Right hindlimb (tissue), 1 donor: ENCODE data around the gene LRMDA.

Source experiments
- DNase-seq: peaks from one replicate; pipeline ENCODE4 v3.0.0-alpha.2; 2018

The LRMDA gene

DNA sequence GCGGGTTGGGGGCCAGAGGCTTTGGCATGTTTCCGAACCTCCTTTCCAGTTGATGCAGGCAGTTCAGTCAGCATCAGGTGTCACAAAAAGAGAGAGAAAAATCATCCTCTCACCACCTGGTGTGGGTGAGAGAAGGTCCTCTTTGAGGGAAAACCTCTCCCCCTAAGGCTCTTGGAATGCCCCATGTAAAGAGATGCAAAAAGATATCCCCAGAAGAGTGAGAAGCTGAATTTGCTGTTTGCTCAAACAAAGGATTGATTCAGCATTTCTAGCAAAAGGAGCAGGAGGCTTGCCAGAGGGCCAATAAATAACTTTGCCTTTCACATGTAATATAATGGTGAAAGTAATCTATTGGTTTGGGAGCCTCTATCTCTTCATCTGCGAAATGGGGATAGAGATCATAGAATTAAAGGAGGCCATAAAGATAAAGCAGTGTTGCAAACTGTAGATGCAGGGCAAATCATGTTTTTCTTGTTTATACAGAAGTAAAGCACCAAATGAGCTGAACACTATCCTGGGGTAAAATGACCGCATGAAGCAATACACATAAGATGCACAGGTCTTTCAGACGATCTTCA, 425.9 kb downstream of the LRMDA start:
- DNase-seq: no peak

DNA sequence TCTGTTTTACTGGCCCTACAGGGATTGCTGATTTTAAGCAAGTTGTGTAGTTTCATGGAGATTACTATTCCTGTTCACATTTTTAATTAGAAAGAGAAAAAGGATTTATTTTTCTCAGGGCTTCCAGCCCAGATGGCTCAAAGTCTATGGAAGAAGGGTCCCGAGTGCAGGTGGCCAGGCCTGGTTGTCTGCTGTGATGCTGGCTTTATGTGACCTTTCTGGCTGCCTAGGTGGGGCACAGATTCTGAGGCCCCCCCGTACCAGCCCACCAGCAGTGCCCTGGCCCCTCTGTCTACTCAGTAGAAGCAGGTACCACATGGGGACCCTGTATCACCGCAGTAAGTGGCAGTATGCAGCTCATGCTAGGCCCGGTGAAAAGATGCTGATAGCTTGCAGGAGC, 426.5 kb downstream of the LRMDA start:
- no peak for DNase-seq

GRCh38 chr10:75858339-75858738, 426.9 kb downstream of the LRMDA start:
- no peak for DNase-seq

- no peak for DNase-seq
These were observed 427.7 kb downstream of the LRMDA start for GRCh38 chr10:75859141-75859540.

DNA sequence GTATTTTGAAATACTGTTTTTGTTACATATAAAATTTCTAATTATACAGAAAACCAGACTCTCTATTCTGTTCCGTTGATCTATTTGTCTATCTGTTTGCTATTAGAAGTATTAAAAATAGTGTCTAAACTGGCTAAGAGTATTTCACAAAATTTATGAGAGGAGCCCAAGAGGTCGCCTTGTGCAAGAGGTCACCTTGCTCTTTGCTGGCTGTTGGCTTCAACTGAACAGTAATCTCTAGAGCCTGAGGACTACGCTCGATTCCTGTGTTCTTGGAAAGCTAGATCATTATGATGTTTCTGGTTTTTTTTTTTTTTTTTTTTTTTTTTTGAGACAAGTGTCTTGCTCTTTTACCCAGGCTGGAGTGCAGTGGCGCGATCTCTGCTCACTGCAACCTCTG, 428.6 kb downstream of the LRMDA start:
- no peak for DNase-seq

- no peak for DNase-seq
These were observed 430.2 kb downstream of the LRMDA start for GRCh38 chr10:75861582-75861981.

DNA sequence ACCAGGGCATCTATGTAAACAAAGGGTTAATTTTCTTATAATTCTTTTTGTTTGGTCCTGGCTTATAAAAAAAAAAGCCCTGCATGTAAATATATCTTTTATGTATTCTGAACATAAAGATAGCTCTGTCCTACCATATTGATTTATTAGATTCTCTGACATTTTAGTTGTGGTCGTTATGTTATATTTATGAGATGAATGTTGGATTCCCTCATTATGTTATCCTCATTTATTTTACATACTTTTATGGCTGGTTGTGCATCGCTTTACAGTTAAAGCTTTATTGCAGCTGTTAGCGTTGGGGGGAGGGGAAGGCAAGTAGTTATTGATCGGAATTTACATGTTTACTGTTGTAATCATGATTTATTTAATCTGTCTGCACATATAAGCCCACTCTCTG, 431.5 kb downstream of the LRMDA start:
- no peak for DNase-seq

DNA sequence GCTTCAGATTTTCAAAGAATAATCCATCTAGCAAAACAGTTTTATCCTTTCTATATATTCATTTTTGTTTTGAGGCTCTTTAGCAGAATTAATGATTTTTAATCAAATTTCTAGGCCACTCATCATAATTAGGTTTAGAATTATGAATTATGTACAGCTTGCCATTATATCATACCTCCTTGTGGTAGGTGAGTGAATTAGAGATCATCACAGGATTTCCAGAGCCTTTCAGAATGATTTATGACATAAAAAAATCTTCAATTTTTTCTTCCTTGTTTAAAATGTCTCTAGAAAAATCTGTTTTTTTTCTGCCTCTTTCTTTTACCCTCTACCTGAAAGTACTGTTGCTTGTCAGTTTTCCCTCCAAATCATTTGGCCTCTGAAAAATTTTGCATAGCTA, 433.3 kb downstream of the LRMDA start:
- no peak for DNase-seq

DNA sequence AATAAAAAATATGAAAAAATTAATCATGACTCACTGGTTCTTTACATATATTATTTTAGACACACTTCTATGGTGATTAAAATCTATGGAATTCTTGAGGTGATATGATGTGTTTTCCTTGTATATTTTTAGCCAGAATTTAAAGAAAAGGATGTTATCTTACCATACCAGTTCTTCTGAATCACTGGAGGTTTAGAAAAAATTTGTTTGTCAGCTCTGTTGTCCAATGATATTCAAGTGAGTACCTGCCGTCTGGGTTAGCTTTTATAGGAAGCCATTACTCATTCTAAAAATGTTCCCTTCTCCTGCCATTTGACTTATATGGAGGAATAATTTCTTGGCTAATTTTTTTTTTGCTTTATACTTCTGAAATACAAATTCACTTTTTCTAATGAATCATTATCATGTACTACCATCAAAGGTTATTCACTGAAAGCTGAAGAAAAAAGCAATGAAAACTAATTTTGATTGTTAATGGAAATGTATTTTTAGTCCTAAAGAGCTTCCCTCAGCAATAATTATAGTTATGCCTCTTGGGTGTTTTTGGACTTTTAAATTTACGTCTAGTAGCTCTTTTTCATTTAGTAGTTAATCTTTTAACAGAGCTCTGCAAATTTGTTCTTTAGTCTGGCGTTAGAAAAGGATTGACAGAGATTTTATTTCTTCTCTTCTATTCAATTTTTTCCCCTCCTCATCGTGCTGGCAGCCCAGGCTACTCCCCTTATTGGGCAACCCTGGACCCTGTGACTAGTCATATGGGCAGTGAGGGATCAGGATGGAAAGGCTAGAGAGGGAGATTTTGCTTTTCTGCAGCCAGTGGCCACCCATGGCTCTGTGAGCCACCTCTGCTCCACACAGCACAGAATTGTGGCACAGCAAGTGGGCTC, 434.2 kb downstream of the LRMDA start:
- no peak for DNase-seq

- DNase-seq: no peak
These were observed 434.8 kb downstream of the LRMDA start for GRCh38 chr10:75866300-75866625.

- no peak for DNase-seq
These were observed 435.3 kb downstream of the LRMDA start for GRCh38 chr10:75866731-75867130.

DNA sequence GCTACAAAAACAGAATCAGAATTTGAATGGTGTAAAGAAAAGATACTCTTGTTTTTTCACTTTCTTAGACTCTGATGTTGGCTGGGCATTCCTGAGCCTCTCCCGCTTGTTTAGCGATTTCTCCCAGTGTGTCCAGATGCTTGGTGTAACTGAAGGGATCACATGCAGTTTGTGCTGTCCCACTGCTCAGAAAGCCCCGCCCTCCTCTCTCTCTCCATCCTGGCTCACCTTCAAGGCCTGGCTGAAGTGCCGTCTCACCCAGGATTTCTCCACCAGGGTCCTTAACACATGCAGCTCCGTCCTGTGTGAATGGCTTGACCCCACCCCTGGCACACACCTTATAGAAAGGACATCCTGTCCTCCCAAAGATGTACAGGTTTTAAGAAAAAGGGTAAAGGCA, 437.1 kb downstream of the LRMDA start:
- no peak for DNase-seq

GRCh38 chr10:75870039-75870645, 438.7 kb downstream of the LRMDA start:
- no peak for DNase-seq

GRCh38 chr10:75875740-75876139, 444.3 kb downstream of the LRMDA start:
- DNase-seq: no peak

DNA sequence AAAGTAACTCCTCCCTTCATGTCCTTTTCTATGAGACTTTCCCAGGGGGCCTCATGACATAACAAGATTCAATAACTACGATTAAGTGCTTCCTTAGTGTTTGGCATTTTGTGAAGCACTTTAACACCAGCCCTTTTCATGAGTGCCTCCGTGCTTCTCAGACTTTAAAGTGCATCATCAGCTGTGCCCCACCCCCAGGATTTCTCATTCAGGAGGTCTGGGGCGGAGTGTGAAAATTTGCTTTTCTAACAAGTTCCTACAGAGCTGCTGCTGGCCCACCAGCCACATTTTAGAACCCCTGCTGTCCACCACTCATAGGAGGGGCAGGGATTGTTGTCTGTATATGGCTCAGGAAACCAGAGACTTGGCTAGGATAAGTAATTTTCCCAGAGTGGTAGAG, 445.3 kb downstream of the LRMDA start:
- DNase-seq: no peak

DNA sequence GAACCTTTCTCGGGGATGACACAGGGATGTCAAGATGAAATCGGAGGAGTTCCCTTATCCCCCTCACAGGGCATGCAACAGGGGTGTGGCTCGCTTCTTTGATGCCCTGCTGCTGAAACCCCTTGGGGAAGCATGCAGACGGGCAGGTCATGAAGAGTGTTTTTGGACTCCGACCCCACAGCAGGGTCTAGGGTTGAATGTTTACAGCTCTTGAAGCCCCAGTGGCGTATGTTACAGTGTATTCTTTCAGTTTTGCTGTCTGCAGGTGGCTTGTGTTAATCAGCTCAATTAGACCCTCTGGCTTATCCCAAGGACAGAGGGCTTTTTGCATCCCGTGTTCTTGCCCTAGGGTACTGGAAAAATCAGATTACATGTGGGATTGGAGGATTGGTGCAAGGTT, 446.5 kb downstream of the LRMDA start:
- no peak for DNase-seq

DNA sequence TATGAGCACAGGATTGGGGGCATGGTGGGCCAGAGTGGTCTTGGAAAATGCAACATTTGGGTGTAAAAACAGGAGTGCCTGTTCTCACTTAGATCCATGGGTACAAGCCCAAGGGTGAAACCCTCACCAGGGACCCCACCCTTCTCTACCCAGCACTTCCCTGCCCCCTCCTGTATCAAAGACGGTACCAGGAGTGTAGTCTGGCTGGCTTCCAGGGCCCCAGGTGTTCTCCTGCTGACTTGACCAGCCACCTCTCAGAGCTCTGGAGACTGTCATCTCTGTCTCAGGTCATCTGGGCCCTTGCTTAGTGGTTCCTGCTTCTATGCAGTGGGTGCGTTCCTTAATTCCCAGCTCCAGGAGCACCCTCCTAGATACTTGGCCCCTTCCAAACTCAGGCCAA, 447.2 kb downstream of the LRMDA start:
- DNase-seq: no peak

DNA sequence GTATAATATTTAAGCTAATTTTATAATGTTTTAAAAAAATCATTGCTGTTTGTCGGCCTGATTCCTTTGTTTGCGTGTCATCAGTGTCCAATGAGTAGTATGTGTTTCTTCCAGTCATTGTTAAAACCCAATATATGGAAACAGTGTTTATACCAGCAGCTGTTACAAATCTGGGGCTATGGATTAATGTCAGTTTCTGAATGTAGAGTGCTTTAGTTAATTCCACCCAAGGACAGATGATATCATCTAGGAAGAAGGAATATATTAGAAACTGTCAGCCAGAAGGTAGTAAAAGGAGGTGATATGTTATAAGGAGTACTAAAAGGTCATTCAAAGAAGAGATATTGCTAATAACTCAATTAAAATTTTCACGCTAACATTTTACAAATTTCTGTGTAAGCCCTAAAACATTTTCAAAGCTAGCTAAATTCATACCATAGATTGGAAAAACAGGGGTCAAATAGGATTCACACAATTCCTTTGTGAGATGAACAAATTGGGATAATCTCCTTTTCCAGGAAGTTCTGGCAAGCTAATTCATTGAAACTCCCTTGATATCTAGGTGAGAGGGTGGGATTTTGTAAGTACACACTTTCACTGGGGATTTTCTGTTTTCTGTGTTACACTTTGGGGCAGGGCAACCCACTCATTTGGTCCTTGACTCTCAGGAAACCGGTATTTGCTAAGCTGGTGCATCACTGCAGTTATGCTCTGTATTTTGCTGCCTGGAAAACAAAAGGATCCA, 448.8 kb downstream of the LRMDA start:
- DNase-seq: no peak

GRCh38 chr10:75883081-75884072, 452.0 kb downstream of the LRMDA start:
- no peak for DNase-seq

- no peak for DNase-seq
These were observed 453.4 kb downstream of the LRMDA start for GRCh38 chr10:75884808-75885207.

GRCh38 chr10:75887369-75887768, 455.9 kb downstream of the LRMDA start:
- no peak for DNase-seq

DNA sequence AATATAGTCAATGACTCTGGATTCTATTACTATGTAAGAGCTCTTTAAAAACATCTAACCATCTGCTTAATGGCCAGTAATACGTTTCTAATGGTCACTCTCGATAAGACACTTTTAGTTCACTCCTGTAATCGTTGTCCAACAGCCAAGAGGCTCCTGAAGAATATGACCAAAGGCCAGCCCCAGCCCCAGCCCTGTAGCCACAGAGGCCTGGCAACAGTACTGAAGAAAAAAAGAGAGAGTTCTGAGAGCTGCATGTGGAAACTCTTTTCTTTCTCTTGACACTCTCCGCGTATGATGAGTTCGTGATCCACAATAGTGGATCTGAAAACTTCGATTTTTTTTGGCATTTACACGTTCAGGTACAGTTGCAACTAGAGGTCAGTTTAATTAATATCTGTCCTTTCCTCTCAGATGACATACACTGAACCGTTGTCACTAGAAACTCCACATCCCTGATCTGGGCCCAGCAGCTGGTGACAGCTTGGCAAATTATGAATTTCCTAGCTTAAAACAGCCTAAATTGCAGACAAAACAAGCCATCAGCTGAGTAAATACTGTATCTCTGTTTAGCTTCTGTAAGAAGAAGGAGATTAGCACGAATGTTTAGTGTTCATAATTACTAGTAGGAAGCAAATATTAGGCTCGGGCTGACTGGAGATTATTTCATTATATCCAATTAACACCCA, 456.7 kb downstream of the LRMDA start:
- no peak for DNase-seq
